Measurements from ENCODE around the gene TRPC5OS. TPM values are rescaled to one million over a fixed set of nuclear protein-coding genes. Genes with fewer than 3 reads are reported as not detected.

TRPC5OS gene
- total and polyA plus RNA-seq, 5 donors from 2014 or later, result not detected

GRCh38 chrX:111854556-111855490, 21.2 kb upstream of the TRPC5OS start:
- ATAC-seq (ENCODE audit: low read depth in 2 of 2) (no peak), DNase-seq (no peak)
- Mint-ChIP-seq H3K36me3 (no peaks in the 10 kb centered on the region), H3K4me3 (no peak overlapping the region), H3K27me3 (no peaks in the 10 kb centered on the region), H3K27ac (no peak overlapping the region), H3K4me1 (no peaks in the 10 kb centered on the region), H3K9me3 (no peaks in the 10 kb centered on the region)
- no peak overlapping the region for H3K27ac ChIP-seq (ENCODE audit: insufficient read depth, low read length, poor library complexity, severe bottlenecking)
- no peaks in the 10 kb centered on the region for H3K27me3 ChIP-seq (ENCODE audit: control insufficient read depth, insufficient read depth, low read length)
- H3K4me1 ChIP-seq (ENCODE audit: control insufficient read depth, insufficient read depth, low read length, poor library complexity, severe bottlenecking), result no peaks in the 10 kb centered on the region
- H3K9me3 ChIP-seq (ENCODE audit: control insufficient read depth in 2 of 2, low read length in 2 of 2), result no peaks in the 10 kb centered on the region
- H3K36me3 ChIP-seq (ENCODE audit: control insufficient read depth, insufficient read depth, low read length), result no peaks in the 10 kb centered on the region
- no peak overlapping the region for H3K4me3 ChIP-seq (ENCODE audit: low read depth, low read length)

- no peak overlapping the region for H3K27ac ChIP-seq (ENCODE audit: insufficient read depth, low read length, poor library complexity, severe bottlenecking)
- no peaks in the 10 kb centered on the region for H3K9me3 ChIP-seq (ENCODE audit: control insufficient read depth in 2 of 2, low read length in 2 of 2)
- Mint-ChIP-seq H3K36me3 (no peaks in the 10 kb centered on the region), H3K4me3 (no peak overlapping the region), H3K27ac (no peak overlapping the region), H3K4me1 (no peaks in the 10 kb centered on the region), H3K9me3 (no peaks in the 10 kb centered on the region), H3K27me3 (no peaks in the 10 kb centered on the region)
- H3K4me3 ChIP-seq (ENCODE audit: low read depth, low read length), result no peak overlapping the region
- no peaks in the 10 kb centered on the region for H3K27me3 ChIP-seq (ENCODE audit: control insufficient read depth, insufficient read depth, low read length)
- DNase-seq, result no peak
- no peaks in the 10 kb centered on the region for H3K36me3 ChIP-seq (ENCODE audit: control insufficient read depth, insufficient read depth, low read length)
- no peak for ATAC-seq (ENCODE audit: low read depth in 2 of 2)
- no peaks in the 10 kb centered on the region for H3K4me1 ChIP-seq (ENCODE audit: control insufficient read depth, insufficient read depth, low read length, poor library complexity, severe bottlenecking)
These were observed 18.4 kb upstream of the TRPC5OS start for GRCh38 chrX:111857534-111858060.

GRCh38 chrX:111861605-111862004, 14.4 kb upstream of the TRPC5OS start:
- H3K36me3 Mint-ChIP-seq, result no peaks in the 10 kb centered on the region
- ATAC-seq (ENCODE audit: low read depth in 2 of 2) (no peak), DNase-seq (no peak)
- Histone ChIP-seq H3K27me3 (ENCODE audit: control insufficient read depth, insufficient read depth, low read length) (no peaks in the 10 kb centered on the region), H3K36me3 (ENCODE audit: control insufficient read depth, insufficient read depth, low read length) (no peaks in the 10 kb centered on the region), H3K9me3 (ENCODE audit: control insufficient read depth in 2 of 2, low read length in 2 of 2) (no peaks in the 10 kb centered on the region), H3K4me3 (ENCODE audit: low read depth, low read length) (no peak overlapping the region), H3K27ac (ENCODE audit: insufficient read depth, low read length, poor library complexity, severe bottlenecking) (no peak overlapping the region), H3K4me1 (ENCODE audit: control insufficient read depth, insufficient read depth, low read length, poor library complexity, severe bottlenecking) (no peaks in the 10 kb centered on the region)
- H3K27ac Mint-ChIP-seq, result no peak overlapping the region
- H3K9me3 Mint-ChIP-seq, result peaks cover 0 to 2% (median 0%) of the 10 kb centered on the region in 7 donors
- H3K27me3 Mint-ChIP-seq, result no peaks in the 10 kb centered on the region
- no peaks in the 10 kb centered on the region for H3K4me1 Mint-ChIP-seq
- H3K4me3 Mint-ChIP-seq, result no peak overlapping the region

GRCh38 chrX:111867236-111867635, 8.7 kb upstream of the TRPC5OS start:
- Histone ChIP-seq H3K9me3 (ENCODE audit: control insufficient read depth in 2 of 2, low read length in 2 of 2) (no peaks in the 10 kb centered on the region), H3K27me3 (ENCODE audit: control insufficient read depth, insufficient read depth, low read length) (peaks cover 2% of the 10 kb centered on the region), H3K4me1 (ENCODE audit: control insufficient read depth, insufficient read depth, low read length, poor library complexity, severe bottlenecking) (no peaks in the 10 kb centered on the region), H3K4me3 (ENCODE audit: low read depth, low read length) (no peak overlapping the region), H3K36me3 (ENCODE audit: control insufficient read depth, insufficient read depth, low read length) (no peaks in the 10 kb centered on the region), H3K27ac (ENCODE audit: insufficient read depth, low read length, poor library complexity, severe bottlenecking) (no peak overlapping the region)
- H3K4me3 Mint-ChIP-seq, result no peak overlapping the region
- H3K9me3 Mint-ChIP-seq, result peaks cover 0 to 2% (median 0%) of the 10 kb centered on the region in 7 donors
- no peak overlapping the region for H3K27ac Mint-ChIP-seq
- no peaks in the 10 kb centered on the region for H3K36me3 Mint-ChIP-seq
- DNase-seq (no peak), ATAC-seq (ENCODE audit: low read depth in 2 of 2) (no peak)
- no peaks in the 10 kb centered on the region for H3K4me1 Mint-ChIP-seq
- H3K27me3 Mint-ChIP-seq, result peaks cover 5% of the 10 kb centered on the region

- Mint-ChIP-seq H3K4me3 (no peak overlapping the region), H3K36me3 (no peaks in the 10 kb centered on the region), H3K4me1 (no peaks in the 10 kb centered on the region), H3K27me3 (peaks cover 5% of the 10 kb centered on the region), H3K27ac (no peak overlapping the region), H3K9me3 (peaks cover 0 to 2% (median 0%) of the 10 kb centered on the region in 7 donors)
- no peaks in the 10 kb centered on the region for H3K4me1 ChIP-seq (ENCODE audit: control insufficient read depth, insufficient read depth, low read length, poor library complexity, severe bottlenecking)
- no peaks in the 10 kb centered on the region for H3K36me3 ChIP-seq (ENCODE audit: control insufficient read depth, insufficient read depth, low read length)
- H3K27ac ChIP-seq (ENCODE audit: insufficient read depth, low read length, poor library complexity, severe bottlenecking), result no peak overlapping the region
- no peak for ATAC-seq (ENCODE audit: low read depth in 2 of 2)
- H3K4me3 ChIP-seq (ENCODE audit: low read depth, low read length), result no peak overlapping the region
- H3K9me3 ChIP-seq (ENCODE audit: control insufficient read depth in 2 of 2, low read length in 2 of 2), result no peaks in the 10 kb centered on the region
- H3K27me3 ChIP-seq (ENCODE audit: control insufficient read depth, insufficient read depth, low read length), result peaks cover 2% of the 10 kb centered on the region
- DNase-seq, result no peak
These were observed 7.0 kb upstream of the TRPC5OS start for GRCh38 chrX:111868726-111869638.

GRCh38 chrX:111869639-111870034, 6.3 kb upstream of the TRPC5OS start:
- Mint-ChIP-seq H3K36me3 (no peaks in the 10 kb centered on the region), H3K4me1 (no peaks in the 10 kb centered on the region), H3K27me3 (peaks cover 5% of the 10 kb centered on the region), H3K27ac (no peak overlapping the region), H3K4me3 (no peak overlapping the region), H3K9me3 (peaks cover 0 to 2% (median 0%) of the 10 kb centered on the region in 7 donors)
- H3K27me3 ChIP-seq (ENCODE audit: control insufficient read depth, insufficient read depth, low read length), result peaks cover 2% of the 10 kb centered on the region
- ATAC-seq (ENCODE audit: low read depth in 2 of 2), result no peak
- DNase-seq, result peak in 2 of 3 donors; percentile 2 to 34
- no peaks in the 10 kb centered on the region for H3K36me3 ChIP-seq (ENCODE audit: control insufficient read depth, insufficient read depth, low read length)
- H3K4me3 ChIP-seq (ENCODE audit: low read depth, low read length), result no peak overlapping the region
- H3K27ac ChIP-seq (ENCODE audit: insufficient read depth, low read length, poor library complexity, severe bottlenecking), result no peak overlapping the region
- no peaks in the 10 kb centered on the region for H3K9me3 ChIP-seq (ENCODE audit: control insufficient read depth in 2 of 2, low read length in 2 of 2)
- H3K4me1 ChIP-seq (ENCODE audit: control insufficient read depth, insufficient read depth, low read length, poor library complexity, severe bottlenecking), result no peaks in the 10 kb centered on the region

GRCh38 chrX:111874241-111874640, 1.7 kb upstream of the TRPC5OS start:
- DNase-seq (no peak), ATAC-seq (ENCODE audit: low read depth in 2 of 2) (no peak)
- Mint-ChIP-seq H3K27me3 (peaks cover 5% of the 10 kb centered on the region), H3K4me3 (no peak overlapping the region), H3K36me3 (no peaks in the 10 kb centered on the region), H3K4me1 (no peaks in the 10 kb centered on the region), H3K27ac (no peak overlapping the region), H3K9me3 (peaks cover 0 to 3% (median 0%) of the 10 kb centered on the region in 7 donors)
- H3K4me1 ChIP-seq (ENCODE audit: control insufficient read depth, insufficient read depth, low read length, poor library complexity, severe bottlenecking), result no peaks in the 10 kb centered on the region
- H3K9me3 ChIP-seq (ENCODE audit: control insufficient read depth in 2 of 2, low read length in 2 of 2), result no peaks in the 10 kb centered on the region
- no peak overlapping the region for H3K4me3 ChIP-seq (ENCODE audit: low read depth, low read length)
- no peaks in the 10 kb centered on the region for H3K36me3 ChIP-seq (ENCODE audit: control insufficient read depth, insufficient read depth, low read length)
- H3K27ac ChIP-seq (ENCODE audit: insufficient read depth, low read length, poor library complexity, severe bottlenecking), result no peak overlapping the region
- H3K27me3 ChIP-seq (ENCODE audit: control insufficient read depth, insufficient read depth, low read length), result peaks cover 2% of the 10 kb centered on the region
